Fibroblast of lung (primary cell): Measurements from ENCODE around the gene COQ8B. TPM values are rescaled to one million over a fixed set of nuclear protein-coding genes. Genes with fewer than 3 reads are reported as not detected.
"Not testable (repeated sequence)": the region's sequence is repeated elsewhere in the genome, so short reads cannot be mapped to it uniquely, and the experiment has no call there.

Experiments
- DNase-seq, 2 donors: peaks; one replicate each; pipeline versions ENCODE4 v3.0.0 to v3.0.0-alpha.2; 2010; ENCODE audit warnings: low read depth in 2 of 2
- H2AFZ ChIP-seq: 2 replicates; pipeline ENCODE4 v1.5.1; 2012; ENCODE audit warnings: low read length, control low read depth, inconsistent platforms
- H3K27ac ChIP-seq: 2 replicates; pipeline ENCODE4 v1.5.1; 2011; ENCODE audit warnings: low read length, control low read depth; ENCODE audit not compliant: insufficient read depth
- H3K27me3 ChIP-seq: 2 replicates; pipeline ENCODE4 v1.5.1; 2011; ENCODE audit warnings: mild to moderate bottlenecking, low read length; ENCODE audit not compliant: control insufficient read depth, insufficient read depth
- H3K36me3 ChIP-seq: 2 replicates; pipeline ENCODE4 v1.5.1; 2011; ENCODE audit warnings: low read length; ENCODE audit not compliant: control insufficient read depth, insufficient read depth
- H3K4me1 ChIP-seq: 2 replicates; pipeline ENCODE4 v1.5.1; 2011; ENCODE audit warnings: low read length; ENCODE audit not compliant: control insufficient read depth, insufficient read depth; ENCODE audit errors: extremely low read depth
- H3K4me2 ChIP-seq: 2 replicates; pipeline ENCODE4 v1.5.1; 2011; ENCODE audit warnings: low read length, control low read depth; ENCODE audit not compliant: insufficient read depth; ENCODE audit errors: extremely low read depth
- H3K4me3 ChIP-seq, 4 experiments: fragments of 200-600 bp in 1 of 4; sonication (generic) in 1 of 4; replicated peaks in 1 of 4; 2 replicates each; pipeline ENCODE4 v1.5.1; 2011 to 2016; ENCODE audit warnings: low read length in 4 of 4, low read depth in 3 of 4, mild to moderate bottlenecking in 3 of 4, control low read depth in 2 of 4, inconsistent platforms in 1 of 4, mixed read lengths in 1 of 4; ENCODE audit not compliant: insufficient read depth in 1 of 4; ENCODE audit errors: control extremely low read depth in 1 of 4
- H3K79me2 ChIP-seq: 2 replicates; pipeline ENCODE4 v1.5.1; 2012; ENCODE audit warnings: mild to moderate bottlenecking, low read length, inconsistent platforms; ENCODE audit not compliant: control insufficient read depth, insufficient read depth
- H3K9ac ChIP-seq: 2 replicates; pipeline ENCODE4 v1.5.1; 2011; ENCODE audit warnings: mild to moderate bottlenecking, low read length, control low read depth; ENCODE audit not compliant: insufficient read depth
- H3K9me3 ChIP-seq: 2 replicates; pipeline ENCODE4 v1.5.1; 2012; ENCODE audit warnings: low read depth, low read length; ENCODE audit not compliant: control insufficient read depth, insufficient read depth
- H4K20me1 ChIP-seq: 2 replicates; pipeline ENCODE4 v1.5.1; 2011; ENCODE audit warnings: low read length; ENCODE audit not compliant: control insufficient read depth, insufficient read depth; ENCODE audit errors: extremely low read depth
- EZH2 ChIP-seq: IDR thresholded peaks from 2 replicates; pipeline ENCODE4 v1.5.1; 2012; ENCODE audit warnings: low read length, control low read depth, mild to moderate bottlenecking; ENCODE audit errors: missing control alignments
- polyA minus RNA-seq: library from RNA; depleted of rRNA, polyadenylated mRNA; stranded (reverse); fragments of >200 nt; gene quantifications from 2 replicates; pipeline ENCODE4 v1.2.3, GENCODE V29; 2011; ENCODE audit warnings: low replicate concordance
- polyA plus RNA-seq, 2 donors: library from polyadenylated mRNA; depleted of rRNA in 1 of 2; stranded (reverse) in 1 of 2; unstranded in 1 of 2; fragments of >200 nt; gene quantifications; 2 replicates each; pipeline ENCODE4 v1.2.1, GENCODE V29; 2011 to 2012; ENCODE audit warnings: missing spikeins in 1 of 2
- total RNA-seq: library from RNA; depleted of rRNA; stranded (reverse); fragments of >200 nt; gene quantifications from 2 replicates; pipeline ENCODE4 v1.2.1, GENCODE V29; 2014
- TF ChIP-seq, protein P1 (sequence below), 2 donors: IDR thresholded peaks in 1 of 2; conservative IDR thresholded peaks in 1 of 2; 1 replicate in 1 of 2; 2 replicates in 1 of 2; pipeline ENCODE4 v1.5.1; 2011 to 2012; ENCODE audit warnings: low read length in 2 of 2, control low read depth in 1 of 2, inconsistent platforms in 1 of 2, low read depth in 1 of 2, mild to moderate bottlenecking in 1 of 2

The COQ8B gene
- total RNA-seq (28.0 and 43.4 TPM in 2 replicates), polyA plus RNA-seq (13.7 and 16.7 TPM in 2 replicates), polyA minus RNA-seq (26.2 and 28.8 TPM in 2 replicates)
- polyA plus RNA-seq (2012) = 17.2 and 24.4 TPM in 2 replicates

- H3K79me2 ChIP-seq = peaks cover 39% of the 10 kb centered on the region
- peaks cover 8% of the 10 kb centered on the region for H3K4me1 ChIP-seq
- no peaks in the 10 kb centered on the region for H3K36me3 ChIP-seq
- H3K4me2 ChIP-seq = peak within 1 kb of the TSS; percentile 92
- H4K20me1 ChIP-seq = no peaks in the 10 kb centered on the region
- peak; percentile 96 to 97 for DNase-seq
- H2AFZ ChIP-seq = peak within 1 kb of the TSS; percentile 29
- no peaks in the 10 kb centered on the region for H3K27me3 ChIP-seq
- TF ChIP-seq, protein P1, sequence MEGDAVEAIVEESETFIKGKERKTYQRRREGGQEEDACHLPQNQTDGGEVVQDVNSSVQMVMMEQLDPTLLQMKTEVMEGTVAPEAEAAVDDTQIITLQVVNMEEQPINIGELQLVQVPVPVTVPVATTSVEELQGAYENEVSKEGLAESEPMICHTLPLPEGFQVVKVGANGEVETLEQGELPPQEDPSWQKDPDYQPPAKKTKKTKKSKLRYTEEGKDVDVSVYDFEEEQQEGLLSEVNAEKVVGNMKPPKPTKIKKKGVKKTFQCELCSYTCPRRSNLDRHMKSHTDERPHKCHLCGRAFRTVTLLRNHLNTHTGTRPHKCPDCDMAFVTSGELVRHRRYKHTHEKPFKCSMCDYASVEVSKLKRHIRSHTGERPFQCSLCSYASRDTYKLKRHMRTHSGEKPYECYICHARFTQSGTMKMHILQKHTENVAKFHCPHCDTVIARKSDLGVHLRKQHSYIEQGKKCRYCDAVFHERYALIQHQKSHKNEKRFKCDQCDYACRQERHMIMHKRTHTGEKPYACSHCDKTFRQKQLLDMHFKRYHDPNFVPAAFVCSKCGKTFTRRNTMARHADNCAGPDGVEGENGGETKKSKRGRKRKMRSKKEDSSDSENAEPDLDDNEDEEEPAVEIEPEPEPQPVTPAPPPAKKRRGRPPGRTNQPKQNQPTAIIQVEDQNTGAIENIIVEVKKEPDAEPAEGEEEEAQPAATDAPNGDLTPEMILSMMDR (conservative IDR thresholded peaks at IDR 0.05 in 1 of 2, IDR thresholded peaks at IDR 0.05 in 1 of 2; ENCODE audit: low read depth in 1 of 2, low read length in 2 of 2) = no peak
- TF ChIP-seq EZH2 = no peak
- peak within 1 kb of the TSS; percentile 98 for H3K27ac ChIP-seq
- peak within 1 kb of the TSS; percentile 70 to 95 (median 78) for H3K4me3 ChIP-seq
- peak within 1 kb of the TSS; percentile 86 for H3K9ac ChIP-seq
- H3K9me3 ChIP-seq = no peaks in the 10 kb centered on the region
Measured at GRCh38 chr19:40716482-40717324, at the start of gene COQ8B, which contains the start of gene ITPKC. Gene COQ8B, minus strand, starts transcription at chr19:40716886. Its CDS starts 2,254 bp downstream, at chr19:40714632. Gene ITPKC, plus strand, starts transcription at chr19:40717112. Its CDS starts 24 bp downstream, at chr19:40717136.

DNA sequence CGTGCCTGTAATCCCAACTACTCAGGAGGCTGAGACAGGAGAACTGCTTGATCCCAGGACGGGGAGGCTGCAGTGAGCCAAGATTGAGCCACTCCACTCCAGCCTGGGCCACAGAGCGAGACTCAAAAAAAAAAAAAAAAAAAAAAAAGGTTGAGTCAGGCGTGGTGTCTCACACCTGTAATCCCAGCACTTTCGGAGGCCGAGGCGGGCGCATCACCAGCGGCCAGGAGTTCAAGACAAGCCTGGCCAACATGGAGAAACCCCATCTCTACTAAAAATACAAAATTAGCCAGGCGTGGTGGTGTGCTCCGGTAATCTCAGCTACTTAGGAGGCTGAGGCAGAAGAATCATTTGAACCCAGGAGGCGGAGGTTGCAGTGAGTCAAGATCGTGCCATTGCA, 49.7 kb upstream of the COQ8B start:
- H3K4me1 ChIP-seq, H4K20me1 ChIP-seq, H3K9me3 ChIP-seq, H3K4me3 ChIP-seq, H3K27me3 ChIP-seq, H3K4me2 ChIP-seq, H3K9ac ChIP-seq, H3K27ac ChIP-seq, H2AFZ ChIP-seq, H3K79me2 ChIP-seq, DNase-seq: not testable (repeated sequence)
- peaks cover 27% of the 10 kb centered on the region for H3K36me3 ChIP-seq

- DNase-seq = no peak
- no peak overlapping the region for H3K27ac ChIP-seq
- H3K9ac ChIP-seq = no peak overlapping the region
- no peak overlapping the region for H2AFZ ChIP-seq
- H3K36me3 ChIP-seq = peaks cover 39% of the 10 kb centered on the region
- H3K4me2 ChIP-seq = no peak overlapping the region
- no peaks in the 10 kb centered on the region for H3K27me3 ChIP-seq
- no peak overlapping the region for H3K4me3 ChIP-seq
- H3K79me2 ChIP-seq = no peaks in the 10 kb centered on the region
- no peaks in the 10 kb centered on the region for H3K4me1 ChIP-seq
- no peaks in the 10 kb centered on the region for H3K9me3 ChIP-seq
- no peaks in the 10 kb centered on the region for H4K20me1 ChIP-seq
- TF ChIP-seq EZH2 = no peak
- TF ChIP-seq, protein P1 (conservative IDR thresholded peaks at IDR 0.05 in 1 of 2, IDR thresholded peaks at IDR 0.05 in 1 of 2; ENCODE audit: low read depth in 1 of 2, low read length in 2 of 2) = no peak
Measured at GRCh38 chr19:40763963-40764362, 47.3 kb upstream of the COQ8B start.
